ENCODE data around the gene HNMT.
"Not testable (repeated sequence)": the region's sequence is repeated elsewhere in the genome, so short reads cannot be mapped to it uniquely, and the experiment has no call there.

The HNMT gene

GRCh38 chr2:137964066-137964858 lies at the start of gene HNMT:
TSS of gene HNMT (plus strand) at chr2:137964473. CDS start at chr2:137964492, 19 bp downstream.
- DNase-seq = no peak

GRCh38 chr2:137921105-137921880 lies 43.0 kb upstream of the HNMT start:
- DNase-seq = no peak

GRCh38 chr2:137922171-137922570 lies 42.1 kb upstream of the HNMT start:
- not testable (repeated sequence) for DNase-seq

- DNase-seq = no peak
These were observed 40.3 kb upstream of the HNMT start for GRCh38 chr2:137924019-137924418.

GRCh38 chr2:137925599-137925998 lies 38.7 kb upstream of the HNMT start:
- no peak for DNase-seq

- DNase-seq = no peak
These were observed 36.4 kb upstream of the HNMT start for GRCh38 chr2:137927846-137928245.

- DNase-seq = no peak
These were observed 35.4 kb upstream of the HNMT start for GRCh38 chr2:137928547-137929518.

GRCh38 chr2:137929519-137929916 lies 34.8 kb upstream of the HNMT start:
- DNase-seq = no peak

- no peak for DNase-seq
These were observed 34.1 kb upstream of the HNMT start for GRCh38 chr2:137930146-137930545.

GRCh38 chr2:137935591-137935990 lies 28.7 kb upstream of the HNMT start:
- DNase-seq = no peak

- no peak for DNase-seq
These were observed 27.0 kb upstream of the HNMT start for GRCh38 chr2:137937246-137937645.

GRCh38 chr2:137937778-137938177 lies 26.5 kb upstream of the HNMT start:
- no peak for DNase-seq

- no peak for DNase-seq
These were observed 26.1 kb upstream of the HNMT start for GRCh38 chr2:137938204-137938603.

GRCh38 chr2:137939026-137939425 lies 25.2 kb upstream of the HNMT start:
- no peak for DNase-seq

GRCh38 chr2:137940154-137940553 lies 24.1 kb upstream of the HNMT start:
- DNase-seq = no peak

GRCh38 chr2:137942037-137942832 lies 22.0 kb upstream of the HNMT start:
- DNase-seq = no peak

- DNase-seq = no peak
These were observed 21.2 kb upstream of the HNMT start for GRCh38 chr2:137942833-137943677.

- DNase-seq = no peak
These were observed 20.5 kb upstream of the HNMT start for GRCh38 chr2:137943678-137944347.

- no peak for DNase-seq
These were observed 19.6 kb upstream of the HNMT start for GRCh38 chr2:137944714-137945113.

- no peak for DNase-seq
These were observed 19.0 kb upstream of the HNMT start for GRCh38 chr2:137945229-137945628.

GRCh38 chr2:137946227-137946626 lies 18.0 kb upstream of the HNMT start:
- DNase-seq = no peak

Data from KG1 (cell line).